HFFc6 (cell line): ENCODE data around the gene GPSM1. TPM values are rescaled to one million over a fixed set of nuclear protein-coding genes. Genes with fewer than 3 reads are reported as not detected.

Experiments used
- DNase-seq: peaks from one replicate; pipeline ENCODE4 v3.0.0-alpha.2; 2018
- H3K27ac Mint-ChIP-seq: 2 replicates; pipeline ENCODE4 v1.8.0; 2020; ENCODE audit warnings: mild to moderate bottlenecking, mixed read lengths
- H3K27me3 Mint-ChIP-seq: 2 replicates; pipeline ENCODE4 v1.8.0; 2021; ENCODE audit warnings: mild to moderate bottlenecking, moderate library complexity, mixed read lengths; ENCODE audit not compliant: insufficient read depth
- H3K36me3 Mint-ChIP-seq: 2 replicates; pipeline ENCODE4 v1.8.0; 2021; ENCODE audit warnings: low read depth, mixed read lengths
- H3K4me1 Mint-ChIP-seq: 2 replicates; pipeline ENCODE4 v1.8.0; 2020; ENCODE audit warnings: low read depth, mixed read lengths
- H3K4me3 Mint-ChIP-seq: 2 replicates; pipeline ENCODE4 v1.8.0; 2020; ENCODE audit warnings: mild to moderate bottlenecking, moderate library complexity, mixed read lengths
- H3K9me3 Mint-ChIP-seq: 2 replicates; pipeline ENCODE4 v1.8.0; 2020; ENCODE audit warnings: mild to moderate bottlenecking, mixed read lengths
- total RNA-seq, 6 experiments: library from RNA; stranded (reverse); fragmentation: NEBNext Ultra II Directional; extraction: Animal tissue kit (Norgen Biotek cat#: 25700); gene quantifications; 2 replicates in 1 of 6; 3 replicates in 5 of 6; pipeline ENCODE4 v1.2.3, GENCODE V29; 2021
- TF ChIP-seq, protein P1 (sequence below): fragments of 200-600 bp; sonication (generic); IDR thresholded peaks from 2 replicates; pipeline ENCODE4 v1.5.0; 2021; ENCODE audit warnings: antibody characterized with exemption, mild to moderate bottlenecking

The GPSM1 gene
- total RNA-seq, 6 experiments from 2014 or later, result 50.9 to 60.2 (median 55.0) TPM

DNA sequence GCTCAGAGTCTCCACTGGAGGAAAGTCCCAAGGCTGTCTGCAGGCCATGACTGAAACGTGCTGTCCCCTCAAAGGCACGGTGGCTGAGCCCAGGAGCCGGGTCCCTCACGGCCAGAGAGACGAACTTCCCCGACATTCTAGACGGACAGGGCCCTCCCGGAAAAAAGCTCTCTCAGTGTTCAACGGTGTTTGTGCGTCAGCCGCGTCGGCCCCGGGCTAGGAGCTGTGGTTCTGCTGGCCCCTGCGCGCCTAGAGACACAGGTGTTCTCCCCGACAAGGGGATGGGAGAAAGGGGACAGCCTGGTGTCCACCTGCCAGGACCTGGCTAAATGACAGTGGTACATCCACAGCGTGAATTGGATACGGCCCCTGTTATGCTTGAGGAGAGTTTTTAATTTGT is 5.8 kb upstream of the GPSM1 start:
- Mint-ChIP-seq H3K27ac (no peak overlapping the region), H3K4me1 (peaks cover 11% of the 10 kb centered on the region), H3K36me3 (peaks cover 3% of the 10 kb centered on the region), H3K27me3 (peaks cover 2% of the 10 kb centered on the region), H3K4me3 (no peak overlapping the region), H3K9me3 (peaks cover 2% of the 10 kb centered on the region)
- DNase-seq, result no peak
- TF ChIP-seq, protein P1, sequence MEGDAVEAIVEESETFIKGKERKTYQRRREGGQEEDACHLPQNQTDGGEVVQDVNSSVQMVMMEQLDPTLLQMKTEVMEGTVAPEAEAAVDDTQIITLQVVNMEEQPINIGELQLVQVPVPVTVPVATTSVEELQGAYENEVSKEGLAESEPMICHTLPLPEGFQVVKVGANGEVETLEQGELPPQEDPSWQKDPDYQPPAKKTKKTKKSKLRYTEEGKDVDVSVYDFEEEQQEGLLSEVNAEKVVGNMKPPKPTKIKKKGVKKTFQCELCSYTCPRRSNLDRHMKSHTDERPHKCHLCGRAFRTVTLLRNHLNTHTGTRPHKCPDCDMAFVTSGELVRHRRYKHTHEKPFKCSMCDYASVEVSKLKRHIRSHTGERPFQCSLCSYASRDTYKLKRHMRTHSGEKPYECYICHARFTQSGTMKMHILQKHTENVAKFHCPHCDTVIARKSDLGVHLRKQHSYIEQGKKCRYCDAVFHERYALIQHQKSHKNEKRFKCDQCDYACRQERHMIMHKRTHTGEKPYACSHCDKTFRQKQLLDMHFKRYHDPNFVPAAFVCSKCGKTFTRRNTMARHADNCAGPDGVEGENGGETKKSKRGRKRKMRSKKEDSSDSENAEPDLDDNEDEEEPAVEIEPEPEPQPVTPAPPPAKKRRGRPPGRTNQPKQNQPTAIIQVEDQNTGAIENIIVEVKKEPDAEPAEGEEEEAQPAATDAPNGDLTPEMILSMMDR, result no peak

DNA sequence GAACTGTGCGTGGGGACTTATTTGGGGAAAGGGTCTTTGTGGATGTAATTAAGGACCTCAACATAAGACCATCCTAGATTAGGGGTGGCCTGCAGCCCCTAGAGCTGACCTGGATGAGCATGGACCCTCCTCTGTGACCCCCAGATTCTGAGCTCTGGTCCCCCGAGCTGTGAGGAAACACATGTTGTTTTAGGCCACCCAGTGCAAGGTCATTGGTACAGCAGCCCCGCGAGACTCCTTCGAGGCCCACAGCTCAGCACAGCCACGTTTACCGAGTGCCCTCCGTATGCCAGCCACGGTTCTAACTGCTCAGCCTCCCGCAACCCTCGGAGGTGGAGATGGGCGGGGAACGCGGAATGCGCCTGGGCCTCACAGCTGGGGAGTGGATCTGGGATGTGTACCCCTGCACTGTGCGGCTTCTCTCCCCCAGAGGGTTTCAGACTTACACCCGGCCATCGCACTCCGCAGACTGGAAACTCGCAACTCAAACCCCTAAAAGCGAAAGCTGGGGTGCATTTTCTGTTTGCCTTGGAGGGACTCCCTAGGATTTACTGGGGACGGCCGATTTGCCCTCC is 4.5 kb upstream of the GPSM1 start:
- Mint-ChIP-seq H3K9me3 (no peaks in the 10 kb centered on the region), H3K4me3 (no peak overlapping the region), H3K4me1 (peaks cover 16% of the 10 kb centered on the region), H3K27me3 (peaks cover 2% of the 10 kb centered on the region), H3K27ac (no peak overlapping the region), H3K36me3 (no peaks in the 10 kb centered on the region)
- no peak for DNase-seq
- TF ChIP-seq, protein P1, result no peak

DNA sequence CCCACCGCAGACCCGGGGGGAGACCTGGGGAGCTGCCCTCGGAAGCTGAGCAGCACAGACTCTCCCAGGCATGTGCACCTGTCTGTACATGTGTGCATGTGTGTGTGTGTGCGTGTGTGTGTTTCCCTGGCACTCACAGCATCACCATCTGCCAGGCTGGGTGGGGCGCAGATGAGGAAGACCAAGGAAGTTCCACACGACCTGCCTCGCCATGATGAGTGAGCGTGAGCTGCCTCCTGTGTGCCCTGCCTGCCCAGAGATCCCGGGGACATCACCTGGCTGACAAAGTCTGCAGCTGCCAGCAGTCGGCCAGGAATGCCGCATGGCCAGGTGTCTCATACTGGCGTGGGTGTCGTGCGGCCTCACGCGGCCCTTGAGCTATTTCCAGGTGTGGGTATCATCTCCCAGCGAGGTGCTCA is 4.0 kb upstream of the GPSM1 start:
- Mint-ChIP-seq H3K27ac (no peak overlapping the region), H3K27me3 (peaks cover 2% of the 10 kb centered on the region), H3K36me3 (no peaks in the 10 kb centered on the region), H3K4me1 (peaks cover 16% of the 10 kb centered on the region), H3K4me3 (no peak overlapping the region), H3K9me3 (no peaks in the 10 kb centered on the region)
- DNase-seq, result no peak
- TF ChIP-seq, protein P1, result no peak

DNA sequence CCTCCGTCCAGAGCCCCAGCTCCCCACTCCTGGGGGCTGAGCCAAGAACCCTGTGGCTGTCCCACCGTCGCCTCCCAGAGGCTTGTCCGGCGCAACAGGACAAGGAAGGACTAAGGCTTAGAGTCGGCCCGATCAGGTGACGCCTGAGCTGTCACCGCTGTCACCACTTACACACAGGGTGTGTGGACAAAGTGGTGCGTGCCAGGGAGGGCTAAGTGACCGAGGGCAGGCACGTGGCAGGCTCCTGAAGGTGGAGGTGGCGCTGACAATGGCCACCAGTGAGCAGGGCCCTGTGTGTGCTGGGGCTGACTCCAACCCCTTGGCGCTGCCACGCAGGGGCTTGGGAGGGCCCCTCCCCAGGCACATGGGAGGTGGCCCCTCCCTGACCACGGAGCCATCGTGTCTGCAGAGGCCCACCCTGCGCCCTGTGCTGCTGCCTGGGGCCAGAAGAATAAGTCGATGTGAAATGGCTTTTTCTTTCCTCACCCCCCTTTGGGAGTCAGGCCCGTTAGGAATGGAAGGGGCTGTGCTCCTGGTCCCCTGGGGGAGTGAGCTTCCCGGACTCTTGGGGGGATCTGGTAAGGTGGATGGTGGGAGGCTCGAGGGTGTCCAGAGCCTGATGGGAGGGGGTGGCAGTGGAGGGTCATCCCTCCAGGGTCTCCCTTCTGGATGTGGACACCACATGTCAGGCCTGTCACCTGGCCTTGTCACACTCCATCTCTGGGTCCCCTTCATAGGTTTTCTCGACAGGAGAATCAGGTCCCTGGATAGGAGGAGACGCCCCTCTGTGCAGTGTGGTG is 2.6 kb upstream of the GPSM1 start:
- no peaks in the 10 kb centered on the region; the same call in 1 of the 2 replicates for H3K36me3 Mint-ChIP-seq
- DNase-seq, result no peak
- H3K27me3 Mint-ChIP-seq, result peaks cover 2% of the 10 kb centered on the region
- peaks cover 22% of the 10 kb centered on the region for H3K4me1 Mint-ChIP-seq
- H3K9me3 Mint-ChIP-seq, result no peaks in the 10 kb centered on the region
- no peak overlapping the region for H3K4me3 Mint-ChIP-seq
- no peak overlapping the region; the same call in 1 of the 2 replicates for H3K27ac Mint-ChIP-seq
- TF ChIP-seq, protein P1, result no peak; the same call in 1 of the 2 replicates

DNA sequence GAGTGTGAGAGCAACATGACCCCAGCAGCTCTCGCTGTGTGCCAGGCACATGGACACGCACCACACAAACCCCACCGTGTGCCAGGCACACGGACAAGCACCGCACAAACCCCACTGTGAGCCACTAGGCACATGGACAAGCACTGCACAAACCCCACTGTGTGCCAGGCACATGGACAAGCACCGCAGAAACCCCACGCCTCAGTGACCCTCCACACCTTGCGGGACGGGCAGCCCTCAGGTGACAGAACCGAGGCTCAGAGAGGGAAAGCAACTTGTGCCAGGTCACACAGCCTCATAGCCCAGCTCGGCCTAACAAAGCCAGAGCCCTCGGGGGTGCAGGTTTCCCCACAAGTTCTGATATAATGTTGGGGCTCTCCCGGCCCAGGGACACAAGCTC is 2.0 kb upstream of the GPSM1 start:
- no peaks in the 10 kb centered on the region; the same call in none of the 2 replicates for H3K27me3 Mint-ChIP-seq
- TF ChIP-seq, protein P1, result no peak
- no peaks in the 10 kb centered on the region for H3K9me3 Mint-ChIP-seq
- peaks cover 22% of the 10 kb centered on the region for H3K4me1 Mint-ChIP-seq
- no peak for DNase-seq
- no peaks in the 10 kb centered on the region; the same call in 1 of the 2 replicates for H3K36me3 Mint-ChIP-seq
- peak overlapping the region; percentile 96 for H3K27ac Mint-ChIP-seq
- no peak overlapping the region for H3K4me3 Mint-ChIP-seq
